ENCODE measurements around the gene MATN4.

MATN4 gene

GRCh38 chr20:45343532-45344167, 35.6 kb upstream of the MATN4 start:
- Histone ChIP-seq H3K4me1 (peaks cover 48 to 64% (median 55%) of the 10 kb centered on the region in 10 experiments), H3K9me3 (replicated peaks in 1 of 11) (no peaks in the 10 kb centered on the region), H3K4me2 (peak overlapping the region; percentile 88 to 97 (median 96); a peak in 20 of 22 replicates), H3K27ac (peak overlapping the region in 7 of 11 experiments; percentile 4 to 63 (median 34); a peak in 8 of 22 replicates), H4K20me1 (peaks cover 0 to 25% (median 0%) of the 10 kb centered on the region in 11 experiments; a peak in 7 of 22 replicates), H3K9ac (peak overlapping the region in 3 of 11 experiments; percentile 2 to 21 (median 10); a peak in 3 of 22 replicates), H3K4me3 (peak overlapping the region in 1 of 10 experiments; percentile 32; a peak in 1 of 20 replicates), H3K27me3 (peaks cover 0 to 24% (median 17%) of the 10 kb centered on the region in 11 experiments; a peak in 16 of 22 replicates), H3K36me3 (no peaks in the 10 kb centered on the region)
- no peak for TF ChIP-seq Cebpa-rat (IDR thresholded peaks at IDR 0.05)

DNA sequence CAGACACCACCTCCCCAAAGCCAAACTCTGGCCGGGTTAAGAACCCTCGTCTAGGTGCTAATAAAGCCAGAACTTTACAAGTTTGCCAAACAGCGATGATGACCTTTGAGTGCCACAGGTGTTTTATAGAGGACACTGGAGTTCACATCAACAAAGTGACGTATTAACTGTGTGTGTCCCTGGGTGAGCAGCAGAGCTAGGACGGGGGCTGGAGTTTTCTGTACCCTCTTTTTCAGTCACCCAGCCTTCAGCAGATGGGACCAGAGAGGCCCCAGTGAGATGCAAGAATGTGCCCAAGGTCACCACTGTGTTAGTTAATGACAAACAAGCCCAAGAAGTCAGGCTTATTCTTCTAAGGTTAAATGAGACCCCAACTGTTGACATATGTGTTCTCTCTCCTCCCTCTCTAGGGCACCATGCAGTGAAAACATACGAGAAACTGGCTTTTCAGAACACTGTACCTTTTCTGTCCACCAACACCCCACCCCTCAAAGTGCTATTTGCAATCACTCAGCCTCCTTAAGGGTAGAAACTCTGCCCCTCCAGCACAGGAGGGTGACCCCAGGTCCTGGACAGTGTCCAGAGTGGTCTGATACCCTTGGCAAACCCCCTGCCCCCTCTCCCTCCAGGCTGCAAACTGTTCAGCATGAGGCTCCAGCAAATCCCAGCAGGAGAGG, 34.9 kb upstream of the MATN4 start:
- TF ChIP-seq Cebpa-rat (IDR thresholded peaks at IDR 0.05) = no peak
- no peak overlapping the region for H3K4me3 ChIP-seq
- H3K27ac ChIP-seq = peak overlapping the region in 3 of 11 experiments; percentile 41 to 63 (median 48); a peak in 4 of 22 replicates
- peaks cover 0 to 24% (median 17%) of the 10 kb centered on the region in 11 experiments; a peak in 16 of 22 replicates for H3K27me3 ChIP-seq
- H3K9me3 ChIP-seq (replicated peaks in 1 of 11) = no peaks in the 10 kb centered on the region
- peak overlapping the region in 2 of 11 experiments; percentile 2 to 21; a peak in 3 of 22 replicates for H3K9ac ChIP-seq
- H3K4me2 ChIP-seq = peak overlapping the region in 9 of 11 experiments; percentile 88 to 97 (median 96); a peak in 11 of 22 replicates
- H3K36me3 ChIP-seq = no peaks in the 10 kb centered on the region
- peaks cover 43 to 63% (median 51%) of the 10 kb centered on the region in 10 experiments for H3K4me1 ChIP-seq
- H4K20me1 ChIP-seq = peaks cover 0 to 28% (median 0%) of the 10 kb centered on the region in 11 experiments; a peak in 7 of 22 replicates

GRCh38 chr20:45341939-45342854, 34.1 kb upstream of the MATN4 start:
- no peaks in the 10 kb centered on the region for H3K36me3 ChIP-seq
- H3K27me3 ChIP-seq = peaks cover 0 to 19% (median 10%) of the 10 kb centered on the region in 11 experiments; a peak in 15 of 22 replicates
- peaks cover 0 to 32% (median 1%) of the 10 kb centered on the region in 11 experiments; a peak in 8 of 22 replicates for H4K20me1 ChIP-seq
- H3K4me3 ChIP-seq = no peak overlapping the region
- peak overlapping the region in 4 of 11 experiments; percentile 4 to 96 (median 53); a peak in 2 of 22 replicates for H3K4me2 ChIP-seq
- no peak overlapping the region for H3K9ac ChIP-seq
- no peak overlapping the region; a peak in 1 of 22 replicates for H3K27ac ChIP-seq
- TF ChIP-seq Cebpa-rat (IDR thresholded peaks at IDR 0.05) = no peak
- H3K4me1 ChIP-seq = peaks cover 35 to 55% (median 43%) of the 10 kb centered on the region in 10 experiments
- no peaks in the 10 kb centered on the region for H3K9me3 ChIP-seq (replicated peaks in 1 of 11)

GRCh38 chr20:45341579-45341938, 33.5 kb upstream of the MATN4 start:
- Histone ChIP-seq H3K27ac (no peak overlapping the region), H3K4me3 (no peak overlapping the region), H3K9ac (no peak overlapping the region), H4K20me1 (peaks cover 0 to 32% (median 0%) of the 10 kb centered on the region in 11 experiments; a peak in 6 of 22 replicates), H3K27me3 (peaks cover 0 to 12% (median 4%) of the 10 kb centered on the region in 11 experiments; a peak in 7 of 22 replicates), H3K4me1 (peaks cover 29 to 48% (median 37%) of the 10 kb centered on the region in 10 experiments), H3K9me3 (replicated peaks in 1 of 11) (no peaks in the 10 kb centered on the region), H3K4me2 (peak overlapping the region in 2 of 11 experiments; percentile 4 to 12; a peak in 1 of 22 replicates), H3K36me3 (no peaks in the 10 kb centered on the region)
- TF ChIP-seq Cebpa-rat (IDR thresholded peaks at IDR 0.05) = no peak

DNA sequence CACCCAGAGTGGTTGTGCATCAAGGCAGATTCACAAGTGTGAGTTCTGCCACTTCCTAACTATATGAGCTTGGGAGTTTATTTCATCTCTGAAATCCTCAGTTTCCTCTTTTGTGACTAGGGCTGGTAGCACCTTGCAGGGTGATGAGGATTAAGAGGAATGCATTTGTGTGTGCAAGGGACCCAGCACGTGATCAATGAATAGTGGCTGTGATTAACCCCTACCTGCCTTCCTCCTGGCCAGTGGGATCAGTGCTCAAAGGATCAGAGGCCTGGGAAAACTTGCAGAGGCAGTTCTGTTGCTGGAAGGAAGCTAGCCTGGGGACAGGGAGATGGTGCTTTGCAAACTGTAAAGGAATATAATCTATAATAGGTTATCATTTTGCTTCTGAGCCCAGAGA, 32.9 kb upstream of the MATN4 start:
- no peak overlapping the region for H3K9ac ChIP-seq
- peaks cover 23 to 42% (median 31%) of the 10 kb centered on the region in 10 experiments for H3K4me1 ChIP-seq

GRCh38 chr20:45340236-45340847, 32.2 kb upstream of the MATN4 start:
- H3K27ac ChIP-seq = no peak overlapping the region
- H3K9ac ChIP-seq = no peak overlapping the region
- H3K9me3 ChIP-seq (replicated peaks in 1 of 11) = no peaks in the 10 kb centered on the region
- peaks cover 0 to 29% (median 0%) of the 10 kb centered on the region in 11 experiments; a peak in 5 of 22 replicates for H4K20me1 ChIP-seq
- H3K4me1 ChIP-seq = peaks cover 17 to 36% (median 25%) of the 10 kb centered on the region in 10 experiments
- H3K27me3 ChIP-seq = peaks cover 0 to under 1% (median 0%) of the 10 kb centered on the region in 11 experiments; a peak in 1 of 22 replicates
- no peak for TF ChIP-seq Cebpa-rat (IDR thresholded peaks at IDR 0.05)
- no peak overlapping the region for H3K4me2 ChIP-seq
- H3K36me3 ChIP-seq = no peaks in the 10 kb centered on the region
- H3K4me3 ChIP-seq = no peak overlapping the region

More for the DNA sequence above, 32.9 kb upstream of the MATN4 start:
- no peaks in the 10 kb centered on the region for H3K9me3 ChIP-seq (replicated peaks in 1 of 11)
- peaks cover 0 to 29% (median 0%) of the 10 kb centered on the region in 11 experiments; a peak in 5 of 22 replicates for H4K20me1 ChIP-seq
- no peaks in the 10 kb centered on the region for H3K36me3 ChIP-seq
- H3K27ac ChIP-seq = no peak overlapping the region
- H3K4me2 ChIP-seq = no peak overlapping the region
- TF ChIP-seq Cebpa-rat (IDR thresholded peaks at IDR 0.05) = no peak
- H3K27me3 ChIP-seq = peaks cover 0 to 7% (median 0%) of the 10 kb centered on the region in 11 experiments; a peak in 2 of 22 replicates
- no peak overlapping the region for H3K4me3 ChIP-seq

DNA sequence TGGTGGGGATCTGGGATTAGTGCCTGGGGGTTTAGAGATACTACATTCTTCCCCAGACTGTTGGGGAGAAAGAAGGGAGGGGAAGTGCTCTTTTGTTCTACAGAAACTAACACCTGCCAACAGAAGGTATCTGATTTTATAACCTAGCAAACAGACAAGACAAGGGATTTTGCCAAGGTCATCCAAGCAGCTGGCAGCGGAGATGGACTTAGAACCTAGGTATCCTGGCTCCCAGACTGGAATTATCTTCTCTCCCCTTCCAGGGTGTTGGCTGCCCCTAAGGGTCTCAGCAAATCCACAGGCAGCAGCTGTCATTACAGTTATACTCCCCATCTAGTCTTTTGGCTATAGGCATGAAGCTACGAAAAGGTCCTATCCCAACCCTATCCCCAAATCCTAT, 31.7 kb upstream of the MATN4 start:
- no peak for TF ChIP-seq Cebpa-rat (IDR thresholded peaks at IDR 0.05)
- H3K4me1 ChIP-seq = peaks cover 11 to 31% (median 19%) of the 10 kb centered on the region in 10 experiments

GRCh38 chr20:45339084-45339483, 31.0 kb upstream of the MATN4 start:
- H3K27ac ChIP-seq = no peak overlapping the region
- no peaks in the 10 kb centered on the region for H3K9me3 ChIP-seq (replicated peaks in 1 of 11)
- H3K4me3 ChIP-seq = no peak overlapping the region
- no peaks in the 10 kb centered on the region for H3K27me3 ChIP-seq
- peak overlapping the region in 5 of 11 experiments; percentile 5 to 32 (median 24); a peak in 6 of 22 replicates for H3K4me2 ChIP-seq
- H4K20me1 ChIP-seq = peaks cover 0 to 29% (median 0%) of the 10 kb centered on the region in 11 experiments; a peak in 5 of 22 replicates
- TF ChIP-seq Cebpa-rat (IDR thresholded peaks at IDR 0.05) = no peak
- peaks cover 4 to 24% (median 12%) of the 10 kb centered on the region in 10 experiments; a peak in 19 of 20 replicates for H3K4me1 ChIP-seq
- H3K9ac ChIP-seq = no peak overlapping the region
- no peaks in the 10 kb centered on the region for H3K36me3 ChIP-seq

More for the DNA sequence above, 31.7 kb upstream of the MATN4 start:
- no peak overlapping the region for H3K9ac ChIP-seq
- no peaks in the 10 kb centered on the region for H3K36me3 ChIP-seq
- peaks cover 0 to 29% (median 0%) of the 10 kb centered on the region in 11 experiments; a peak in 5 of 22 replicates for H4K20me1 ChIP-seq
- H3K4me2 ChIP-seq = no peak overlapping the region
- H3K27ac ChIP-seq = no peak overlapping the region
- H3K27me3 ChIP-seq = no peaks in the 10 kb centered on the region
- no peaks in the 10 kb centered on the region for H3K9me3 ChIP-seq (replicated peaks in 1 of 11)
- H3K4me3 ChIP-seq = no peak overlapping the region

All from BLaER1 treated with 17β-estradiol and CSF1 and Interleukin-3, amounts not matched to agents 10 nM and 100 nM (cell line).